OCI-LY3 (cell line): ENCODE data around the gene PTX4.

Experiments
- H2AFZ ChIP-seq: fragments of 200-600, 300-600 bp; shearing (Covaris generic); 2 replicates; pipeline ENCODE4 v1.6.0; 2014; ENCODE audit warnings: antibody characterized with exemption, low read depth, low read length
- H3K27ac ChIP-seq: fragments of 200-600, 300-600 bp; sonication (generic); 2 replicates; pipeline ENCODE4 v1.5.1; 2014; ENCODE audit warnings: mild to moderate bottlenecking, low read length, moderate library complexity, mixed read lengths
- H3K27me3 ChIP-seq: fragments of 200-600, 300-600 bp; sonication (generic); 2 replicates; pipeline ENCODE4 v1.6.1; 2014; ENCODE audit warnings: low read depth, low read length, mixed read lengths
- H3K36me3 ChIP-seq: fragments of 200-600, 300-600 bp; sonication (generic); replicated peaks from 2 replicates; pipeline ENCODE3; 2014; ENCODE audit warnings: low read depth, low read length, mixed read lengths
- H3K4me1 ChIP-seq: fragments of 300-600, 200-600 bp; sonication (generic); 2 replicates; pipeline ENCODE4 v1.6.1; 2014; ENCODE audit warnings: low read length, mixed read lengths
- H3K4me2 ChIP-seq: fragments of 200-600, 300-600 bp; sonication (generic); 2 replicates; pipeline ENCODE4 v1.6.1; 2014; ENCODE audit warnings: low read length, mixed read lengths
- H3K4me3 ChIP-seq: fragments of 300-600, 200-600 bp; sonication (generic); 2 replicates; pipeline ENCODE4 v1.5.1; 2014; ENCODE audit warnings: antibody characterized with exemption, mild to moderate bottlenecking, low read length, moderate library complexity
- H3K79me2 ChIP-seq: fragments of 300-600, 200-600 bp; shearing (Covaris generic); 2 replicates; pipeline ENCODE4 v1.6.1; 2014; ENCODE audit warnings: mild to moderate bottlenecking, low read length, mixed read lengths
- H3K9ac ChIP-seq: fragments of 300-600, 200-600 bp; shearing (Covaris generic); 2 replicates; pipeline ENCODE4 v1.6.0; 2014; ENCODE audit warnings: mild to moderate bottlenecking, low read length, moderate library complexity
- H3K9me3 ChIP-seq: fragments of 200-600, 300-600 bp; shearing (Covaris generic); 2 replicates; pipeline ENCODE4 v1.6.1; 2014; ENCODE audit warnings: low read length, mixed read lengths; ENCODE audit not compliant: insufficient read depth
- H4K20me1 ChIP-seq: fragments of 200-600, 300-600 bp; sonication (generic); 2 replicates; pipeline ENCODE4 v1.6.1; 2016; ENCODE audit warnings: low read length, mixed read lengths; ENCODE audit not compliant: insufficient read depth
- CTCF ChIP-seq: fragments of 200-600, 300-600 bp; sonication (generic); IDR thresholded peaks from 2 replicates; pipeline ENCODE4 v1.5.1; 2014; ENCODE audit warnings: antibody characterized with exemption, low read length, low read depth
- EZH2phosphoT487 ChIP-seq: fragments of 200-600 bp; shearing (Covaris generic); IDR thresholded peaks from 2 replicates; pipeline ENCODE4 v1.6.1; 2018; ENCODE audit warnings: antibody characterized with exemption, mixed run types, low read depth

PTX4 gene

GRCh38 chr16:1535391-1536291 lies 46.9 kb upstream of the PTX4 start:
- no peak overlapping the region for H3K9ac ChIP-seq
- H3K4me2 ChIP-seq = no peak overlapping the region
- H3K36me3 ChIP-seq = no peaks in the 10 kb centered on the region
- no peak for TF ChIP-seq EZH2phosphoT487
- TF ChIP-seq CTCF = no peak
- H3K79me2 ChIP-seq = no peaks in the 10 kb centered on the region
- no peak overlapping the region for H3K4me3 ChIP-seq
- no peaks in the 10 kb centered on the region for H3K4me1 ChIP-seq
- H4K20me1 ChIP-seq = no peaks in the 10 kb centered on the region
- H3K9me3 ChIP-seq = no peaks in the 10 kb centered on the region
- H2AFZ ChIP-seq = no peak overlapping the region
- no peak overlapping the region for H3K27ac ChIP-seq
- no peaks in the 10 kb centered on the region for H3K27me3 ChIP-seq

GRCh38 chr16:1534021-1535020 lies 45.6 kb upstream of the PTX4 start:
- Histone ChIP-seq H3K9me3 (no peaks in the 10 kb centered on the region), H3K79me2 (no peaks in the 10 kb centered on the region), H3K27ac (no peak overlapping the region), H3K4me1 (no peaks in the 10 kb centered on the region), H4K20me1 (no peaks in the 10 kb centered on the region), H3K4me2 (no peak overlapping the region), H3K9ac (no peak overlapping the region), H3K36me3 (no peaks in the 10 kb centered on the region), H3K27me3 (no peaks in the 10 kb centered on the region), H3K4me3 (no peak overlapping the region), H2AFZ (no peak overlapping the region)
- TF ChIP-seq CTCF = no peak
- TF ChIP-seq EZH2phosphoT487 = no peak

GRCh38 chr16:1533443-1533951 lies 44.8 kb upstream of the PTX4 start, which contains the start of gene TMEM204:
Gene TMEM204 (plus strand): TSS chr16:1533666. CDS start chr16:1534276, 610 bp downstream.
- Histone ChIP-seq H3K27me3 (no peaks in the 10 kb centered on the region), H3K9me3 (no peaks in the 10 kb centered on the region), H3K4me3 (no peak within 1 kb of the TSS), H3K4me2 (no peak within 1 kb of the TSS), H3K27ac (no peak within 1 kb of the TSS), H3K9ac (no peak within 1 kb of the TSS), H4K20me1 (no peaks in the 10 kb centered on the region), H3K79me2 (no peaks in the 10 kb centered on the region), H3K36me3 (no peaks in the 10 kb centered on the region), H3K4me1 (no peaks in the 10 kb centered on the region), H2AFZ (no peak within 1 kb of the TSS)
- TF ChIP-seq EZH2phosphoT487 = no peak
- TF ChIP-seq CTCF = no peak
